ENCODE data around the gene CAPZB.

GRCh38 chr1:19449454-19450228 is 35.7 kb downstream of the CAPZB start:
- TF ChIP-seq POLR2A (IDR thresholded peaks at IDR 0.05; ENCODE audit: low read length) (no peak), GATA1 (IDR thresholded peaks at IDR 0.05; ENCODE audit: low read depth, low read length) (no peak)

Measured in erythroblast (primary cell).